Tibial nerve (tissue), 4 donors: ENCODE data around the gene CLDN10.

ENCODE experiments used
- EP300 ChIP-seq, 2 donors: sonication (generic); formaldehyde crosslinking; IDR thresholded peaks; one replicate each; pipeline ENCODE4 v1.6.1; 2017; ENCODE audit warnings: antibody characterized with exemption in 2 of 2, mild to moderate bottlenecking in 1 of 2
- POLR2A ChIP-seq, 2 donors: fragments of 450-650 bp; IDR thresholded peaks; one replicate each; pipeline ENCODE4 v1.6.1; 2017; ENCODE audit warnings: antibody characterized with exemption in 2 of 2, mild to moderate bottlenecking in 2 of 2, moderate library complexity in 2 of 2
- TF ChIP-seq, protein P1 (sequence below), 5 experiments: fragments of 200-600 bp in 3 of 5; fragments of 450-650 bp in 2 of 5; sonication (generic) in 3 of 5; IDR thresholded peaks; one replicate each; pipeline ENCODE4 v1.5.1; 2016 to 2019; ENCODE audit warnings: antibody characterized with exemption in 5 of 5, mild to moderate bottlenecking in 3 of 5, moderate library complexity in 2 of 5

DNA sequence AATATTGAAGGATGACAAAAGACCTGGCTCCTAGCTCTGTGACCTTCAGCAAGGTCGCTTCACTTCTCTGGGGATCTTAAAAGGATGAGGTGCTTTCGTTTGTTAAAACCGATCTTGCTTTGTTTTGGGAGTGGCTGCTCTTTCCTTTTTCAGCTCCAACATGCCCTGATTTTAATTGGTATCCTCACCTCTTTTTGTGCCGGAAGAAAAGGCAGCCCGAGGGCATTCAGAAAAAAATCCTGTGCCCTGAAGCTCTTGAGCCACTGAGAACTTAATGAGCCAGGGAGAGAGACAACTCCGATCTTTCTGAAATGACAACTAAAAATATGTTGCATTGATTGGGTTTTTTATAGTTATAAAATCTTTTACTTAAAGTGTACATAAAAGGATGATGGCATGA, 19.4 kb downstream of the CLDN10 start:
- TF ChIP-seq, protein P1, sequence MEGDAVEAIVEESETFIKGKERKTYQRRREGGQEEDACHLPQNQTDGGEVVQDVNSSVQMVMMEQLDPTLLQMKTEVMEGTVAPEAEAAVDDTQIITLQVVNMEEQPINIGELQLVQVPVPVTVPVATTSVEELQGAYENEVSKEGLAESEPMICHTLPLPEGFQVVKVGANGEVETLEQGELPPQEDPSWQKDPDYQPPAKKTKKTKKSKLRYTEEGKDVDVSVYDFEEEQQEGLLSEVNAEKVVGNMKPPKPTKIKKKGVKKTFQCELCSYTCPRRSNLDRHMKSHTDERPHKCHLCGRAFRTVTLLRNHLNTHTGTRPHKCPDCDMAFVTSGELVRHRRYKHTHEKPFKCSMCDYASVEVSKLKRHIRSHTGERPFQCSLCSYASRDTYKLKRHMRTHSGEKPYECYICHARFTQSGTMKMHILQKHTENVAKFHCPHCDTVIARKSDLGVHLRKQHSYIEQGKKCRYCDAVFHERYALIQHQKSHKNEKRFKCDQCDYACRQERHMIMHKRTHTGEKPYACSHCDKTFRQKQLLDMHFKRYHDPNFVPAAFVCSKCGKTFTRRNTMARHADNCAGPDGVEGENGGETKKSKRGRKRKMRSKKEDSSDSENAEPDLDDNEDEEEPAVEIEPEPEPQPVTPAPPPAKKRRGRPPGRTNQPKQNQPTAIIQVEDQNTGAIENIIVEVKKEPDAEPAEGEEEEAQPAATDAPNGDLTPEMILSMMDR (IDR thresholded peaks at IDR 0.05): no peak
- TF ChIP-seq EP300 (IDR thresholded peaks at IDR 0.05) (no peak), POLR2A (IDR thresholded peaks at IDR 0.05) (no peak)
